ENCODE data around the gene CHMP1B. TPM values are rescaled to one million over a fixed set of nuclear protein-coding genes. Genes with fewer than 3 reads are reported as not detected.

The CHMP1B gene
- total RNA-seq, 2 donors from 2014 or later, result 25.6 to 35.3 TPM

- DNase-seq (no peak), ATAC-seq (no peak)
- intact Hi-C loops (cut with DNase I), result no loop called here
Measured at GRCh38 chr18:11861583-11862288, 10.5 kb downstream of the CHMP1B start.

GRCh38 chr18:11862468-11863137, 11.4 kb downstream of the CHMP1B start:
- ATAC-seq (no peak), DNase-seq (no peak)
- intact Hi-C loops (cut with DNase I), result no loop called here

DNA sequence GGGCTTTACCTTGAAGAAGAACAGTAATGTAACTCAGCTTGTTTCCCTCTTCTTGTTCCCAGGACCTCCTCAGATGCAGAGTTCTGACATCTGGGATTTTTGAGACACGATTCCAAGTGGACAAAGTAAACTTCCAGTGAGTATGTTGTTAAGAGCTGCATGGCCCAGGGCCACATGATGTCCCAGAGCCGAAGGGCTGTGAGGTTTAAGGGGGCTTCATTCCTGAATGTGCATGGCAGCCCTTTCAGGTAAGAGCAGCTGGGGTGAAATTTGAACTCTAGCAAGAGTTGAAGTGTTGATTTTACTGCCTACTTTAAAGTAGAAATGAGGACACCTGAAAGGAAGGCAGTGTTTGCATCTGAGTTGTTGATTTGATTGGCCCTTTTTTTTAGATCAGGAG, 13.3 kb downstream of the CHMP1B start:
- no peak for ATAC-seq
- DNase-seq, result no peak
- intact Hi-C loops (cut with DNase I), result no loop called here

DNA sequence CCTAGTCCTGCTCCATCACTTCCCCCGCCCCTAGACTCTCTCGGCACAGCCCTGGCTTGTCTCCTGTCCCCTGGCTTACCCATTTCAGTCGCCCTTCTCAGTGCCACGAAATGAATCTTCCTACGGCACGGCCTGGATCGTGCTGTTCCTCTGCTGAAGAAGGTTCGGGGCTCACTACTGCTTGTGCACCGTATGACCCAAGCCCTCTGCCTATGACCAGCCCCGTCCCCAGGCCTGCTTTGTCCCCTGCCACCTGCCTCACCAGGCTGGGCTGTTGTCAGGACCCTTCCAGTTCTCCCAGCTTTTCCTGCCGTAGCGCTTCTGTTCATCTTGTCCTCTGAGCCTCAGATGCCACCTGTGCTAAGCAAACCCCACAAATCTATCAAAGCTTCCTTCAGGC, 13.9 kb downstream of the CHMP1B start:
- intact Hi-C loops (cut with DNase I), result no loop called here
- no peak for DNase-seq
- ATAC-seq, result no peak

DNA sequence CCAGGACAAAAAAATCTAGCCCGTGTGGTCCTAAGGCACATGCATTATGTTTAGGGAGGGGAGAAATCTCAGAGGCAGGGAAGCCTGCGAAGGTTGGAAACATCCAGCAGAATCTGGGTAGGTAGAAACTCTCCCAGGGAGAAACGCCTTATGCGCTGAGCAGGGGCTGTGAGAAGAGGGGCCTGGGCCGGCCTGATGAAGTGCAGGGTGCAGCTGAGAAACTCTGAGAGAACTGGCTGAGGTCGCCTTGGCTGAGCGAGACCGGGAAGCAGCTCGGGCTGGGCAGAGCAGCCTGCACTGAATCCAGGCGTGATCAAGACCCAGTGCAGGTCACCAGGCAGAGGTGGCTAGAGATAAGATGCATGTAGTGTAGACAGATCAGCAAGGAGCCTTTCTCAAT, 15.1 kb downstream of the CHMP1B start:
- no peak for ATAC-seq
- intact Hi-C loops (cut with DNase I), result no loop called here
- no peak for DNase-seq

GRCh38 chr18:11866764-11867163, 15.6 kb downstream of the CHMP1B start:
- ATAC-seq, result no peak
- DNase-seq, result no peak
- intact Hi-C loops (cut with DNase I), result no loop called here

- DNase-seq (no peak), ATAC-seq (no peak)
- intact Hi-C loops (cut with DNase I), result no loop called here
Measured at GRCh38 chr18:11868230-11868629, 17.0 kb downstream of the CHMP1B start.

DNA sequence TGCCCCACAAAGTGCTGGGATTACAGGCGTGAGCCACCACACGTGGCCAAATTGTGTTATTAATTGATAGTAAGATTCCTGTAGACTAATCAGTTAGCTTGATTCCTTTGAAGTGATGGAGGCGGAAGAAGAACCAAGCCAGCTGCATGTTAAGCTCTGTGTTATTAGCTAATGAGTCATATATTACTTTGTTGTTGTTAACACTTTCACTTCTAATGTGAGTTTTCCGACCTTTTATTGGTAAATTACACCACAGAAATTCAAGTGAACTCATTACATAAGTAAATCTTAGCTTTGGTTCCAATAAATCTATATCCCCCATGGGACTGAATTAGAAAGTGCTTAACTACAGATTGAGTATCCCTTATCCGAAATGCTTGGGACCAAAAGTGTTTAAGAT, 20.3 kb downstream of the CHMP1B start:
- no peak for ATAC-seq
- no peak for DNase-seq
- intact Hi-C loops (cut with DNase I), result loop anchor here (5.0 to 10.0 kb wide), 2 partner anchors 139 to 217 kb away; no protein-coding TSS in a partner anchor

DNA sequence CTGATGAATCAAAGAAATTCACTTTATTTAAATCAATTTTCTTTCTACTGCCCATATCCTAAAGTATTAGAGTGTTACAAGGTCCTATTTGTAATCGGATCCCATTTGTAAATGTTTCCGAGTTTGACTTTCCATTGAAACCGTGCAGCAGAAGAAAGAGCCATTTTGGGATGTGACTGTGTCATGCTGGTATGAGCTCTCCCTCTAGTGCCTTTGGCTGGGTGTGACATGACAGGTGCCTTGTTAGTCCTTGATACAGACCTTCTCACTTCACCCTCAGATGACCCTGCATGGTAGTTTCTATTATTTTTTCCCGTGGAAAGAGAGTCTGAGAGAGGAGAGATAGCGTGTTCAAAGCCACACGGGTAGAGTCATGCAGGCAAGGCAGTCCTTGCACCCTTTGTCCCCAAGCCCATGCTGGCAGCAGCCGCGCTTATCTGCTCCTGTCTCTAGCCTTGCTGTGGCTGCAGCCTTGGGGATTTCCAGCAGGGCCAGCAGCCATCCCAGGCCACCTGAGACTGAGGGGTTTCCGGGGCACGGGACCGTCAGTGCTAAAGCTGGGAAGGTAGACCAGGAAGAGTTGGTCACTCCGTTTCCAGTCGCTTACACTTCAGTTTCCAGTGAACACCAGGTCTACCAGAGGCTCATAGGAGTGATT, 21.4 kb downstream of the CHMP1B start:
- no peak for DNase-seq
- intact Hi-C loops (cut with DNase I), result loop anchor here (1.0 to 10.0 kb wide), 3 partner anchors 139 to 218 kb away; no protein-coding TSS in a partner anchor
- ATAC-seq, result peak; percentile 87 to 92

DNA sequence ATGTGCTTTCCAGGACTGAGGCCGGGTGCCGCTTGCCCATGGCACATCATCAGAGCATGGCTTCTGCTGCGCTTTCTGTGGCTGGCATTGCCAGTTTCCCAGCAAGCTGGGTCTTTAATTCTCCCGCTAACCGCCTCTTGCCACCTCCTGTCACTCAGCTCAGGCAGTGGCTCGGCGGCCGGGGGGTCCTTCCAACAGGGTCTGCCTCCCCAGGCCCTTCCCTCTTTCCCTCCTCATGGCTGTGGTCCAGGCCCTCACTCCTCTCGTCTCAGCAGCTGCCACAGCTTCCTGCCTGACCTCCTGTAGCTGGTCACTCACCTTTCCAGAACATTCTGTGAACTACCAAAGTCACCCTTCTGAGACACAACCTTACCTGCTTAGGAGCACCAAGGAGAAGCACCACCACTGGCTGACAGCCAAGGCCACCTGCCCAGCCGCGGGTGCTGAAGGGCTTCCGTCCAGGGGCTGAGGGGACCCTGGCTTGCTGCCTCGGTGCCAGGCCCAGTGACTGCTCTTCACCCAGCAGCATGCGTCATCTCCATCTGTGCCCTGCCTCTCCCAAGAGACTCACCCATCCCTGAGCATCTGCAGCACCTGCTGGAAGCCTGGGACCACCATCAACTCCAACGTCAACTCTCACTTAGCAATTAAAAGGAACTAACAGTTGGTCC, 22.6 kb downstream of the CHMP1B start:
- ATAC-seq, result no peak
- intact Hi-C loops (cut with DNase I), result loop anchor here (5.0 to 10.0 kb wide), 2 partner anchors 142 to 219 kb away; no protein-coding TSS in a partner anchor
- no peak for DNase-seq

DNA sequence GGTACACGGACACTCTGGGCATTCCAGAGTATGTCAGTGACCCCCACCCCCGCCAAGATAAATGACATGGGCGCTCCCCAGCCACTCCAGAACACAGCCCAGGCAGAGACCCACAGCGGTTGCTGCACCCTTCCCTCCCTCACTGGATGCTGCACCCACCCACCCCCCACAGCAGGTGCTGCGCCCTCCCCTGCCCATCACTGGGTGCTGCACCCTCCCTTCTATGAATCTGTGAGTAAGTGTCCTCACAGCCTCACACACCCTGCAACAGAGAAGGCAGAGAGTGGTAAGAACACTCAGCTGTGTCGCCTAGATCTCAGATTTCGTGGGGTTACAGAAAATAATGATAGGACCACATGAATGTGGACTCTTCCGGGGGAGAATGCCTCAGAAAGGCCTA, 23.5 kb downstream of the CHMP1B start:
- ATAC-seq (no peak), DNase-seq (no peak)
- intact Hi-C loops (cut with DNase I), result loop anchor here (5.0 to 10.0 kb wide), 2 partner anchors 142 to 220 kb away; no protein-coding TSS in a partner anchor

DNA sequence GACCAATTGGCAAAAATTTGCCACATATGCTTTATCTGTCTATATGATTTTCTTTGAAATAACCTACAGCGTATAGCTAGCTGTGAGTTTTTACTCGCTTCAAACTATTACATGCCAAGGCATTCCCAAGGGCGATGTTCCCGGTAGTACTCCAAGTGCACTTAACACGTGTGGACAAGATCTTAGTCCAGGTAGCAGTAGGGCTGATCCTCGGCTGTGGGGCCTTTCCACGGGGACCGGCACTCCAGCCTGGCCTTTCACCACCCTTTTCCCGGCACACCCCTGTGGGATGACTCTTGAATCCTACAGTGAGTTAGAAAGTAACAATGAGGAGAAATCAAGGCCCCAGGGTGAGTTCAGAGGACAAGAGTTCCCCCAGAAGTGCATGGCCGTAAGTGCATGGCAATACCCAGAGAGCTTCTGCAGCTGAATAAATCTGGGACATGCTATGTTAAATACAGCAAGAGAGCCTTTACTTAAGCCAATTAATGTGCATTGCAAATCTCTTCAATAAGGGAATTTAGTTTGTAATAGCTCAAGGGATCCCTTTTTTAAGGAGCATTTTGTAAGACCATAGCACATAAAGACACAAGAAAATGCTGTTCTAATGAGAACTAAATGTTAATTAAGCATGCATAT, 26.4 kb downstream of the CHMP1B start:
- ATAC-seq, result no peak
- no peak for DNase-seq
- intact Hi-C loops (cut with DNase I), result loop anchor here in 1 of 2 donors (10.0 kb wide), 1 partner anchor 223 kb away; no protein-coding TSS in a partner anchor

GRCh38 chr18:11880586-11881304, 29.5 kb downstream of the CHMP1B start:
- intact Hi-C loops (cut with DNase I), result no loop called here
- ATAC-seq, result no peak
- no peak for DNase-seq

- intact Hi-C loops (cut with DNase I), result no loop called here
- ATAC-seq, result no peak
- DNase-seq, result no peak
Measured at GRCh38 chr18:11882636-11883035, 31.4 kb downstream of the CHMP1B start.

DNA sequence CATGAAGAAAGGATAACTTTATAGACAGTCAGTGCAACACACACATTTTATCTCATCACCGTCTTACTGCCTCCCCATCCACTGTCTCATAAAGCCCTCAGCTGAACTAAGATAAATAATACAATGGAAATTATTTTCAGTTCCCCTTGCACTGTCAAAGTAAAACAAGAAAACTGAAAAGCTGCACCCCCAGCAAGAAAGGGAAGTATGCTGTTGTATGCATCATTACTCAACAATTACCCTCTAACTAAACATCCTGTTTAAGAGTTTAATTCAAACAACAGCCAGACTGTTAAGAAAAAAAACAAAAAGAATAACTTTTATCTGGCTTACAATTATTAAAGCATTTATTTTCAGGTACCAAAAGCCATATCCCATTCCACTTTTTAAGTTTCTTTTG, 31.9 kb downstream of the CHMP1B start:
- intact Hi-C loops (cut with DNase I), result no loop called here
- DNase-seq, result no peak
- peak in 1 of 2 donors; percentile 49 for ATAC-seq

DNA sequence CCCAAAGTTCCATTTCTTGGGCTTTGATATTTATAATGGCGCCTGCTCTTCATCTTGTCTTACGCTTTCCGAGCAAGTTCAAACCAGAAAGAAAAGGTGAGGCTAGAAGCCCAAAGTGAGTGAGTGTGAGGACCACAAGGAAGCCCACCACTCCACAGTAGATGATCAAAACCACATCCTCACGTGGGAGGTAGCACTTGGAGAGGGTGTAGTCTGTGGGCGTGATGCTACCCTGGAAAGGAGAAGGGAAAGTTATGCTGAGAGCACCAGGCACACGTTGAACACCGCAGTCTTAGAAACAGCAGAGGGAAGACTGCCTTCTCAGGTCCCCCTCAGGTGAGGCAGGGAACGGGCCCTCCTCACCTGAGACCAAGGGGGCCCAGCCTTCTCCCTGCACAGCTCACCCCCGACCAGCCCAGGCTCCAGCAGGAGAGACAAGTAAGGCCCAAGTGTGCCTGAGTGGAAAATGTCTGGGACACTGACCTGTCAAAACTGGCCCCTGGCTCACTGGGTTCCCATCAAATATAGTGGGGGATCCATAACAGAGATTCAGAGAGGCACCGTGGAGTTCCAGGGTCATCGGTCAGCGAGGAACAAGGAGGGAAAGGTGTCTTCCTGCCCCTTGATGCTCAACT, 33.3 kb downstream of the CHMP1B start:
- intact Hi-C loops (cut with DNase I), result no loop called here
- ATAC-seq (no peak), DNase-seq (no peak)

- ATAC-seq, result no peak
- intact Hi-C loops (cut with DNase I), result no loop called here
- no peak for DNase-seq
Measured at GRCh38 chr18:11885278-11885947, 34.2 kb downstream of the CHMP1B start.
